HEK293T (cell line): ENCODE results near the gene ANP32A.

Source experiments
- CTCF ChIA-PET: fragments of 350-600 bp; formaldehyde crosslinking; extraction: SDS; loops from one replicate; lab custom pipeline; 2021; ENCODE audit warnings: antibody characterized with exemption, inconsistent platforms; lab: Yijun Ruan, JAX
- POLR2A ChIA-PET: fragments of 350-600 bp; formaldehyde crosslinking; extraction: SDS; loops from one replicate; lab custom pipeline; 2020; ENCODE audit warnings: antibody characterized with exemption, inconsistent platforms; lab: Yijun Ruan, JAX
- DNase-seq: peaks from one replicate; pipeline ENCODE4 v3.0.0; 2012; ENCODE audit warnings: mixed read lengths; ENCODE audit errors: extremely low spot score
- ARNT ChIP-seq: fragments of 450-650 bp; IDR thresholded peaks from 2 replicates; pipeline ENCODE4 v1.6.1; 2017; ENCODE audit warnings: mild to moderate bottlenecking
- BHLHE40 ChIP-seq: fragments of 450-650 bp; IDR thresholded peaks from 2 replicates; pipeline ENCODE4 v1.6.1; 2016; ENCODE audit warnings: mild to moderate bottlenecking, moderate library complexity, borderline replicate concordance
- CTBP1 ChIP-seq: fragments of 450-650 bp; IDR thresholded peaks from 2 replicates; pipeline ENCODE4 v1.6.1; 2016; ENCODE audit warnings: borderline replicate concordance
- ELF4 ChIP-seq: fragments of 450-650 bp; IDR thresholded peaks from 2 replicates; pipeline ENCODE4 v1.6.1; 2017; ENCODE audit warnings: antibody characterized with exemption
- FOXA1 ChIP-seq: fragments of 450-650 bp; IDR thresholded peaks from 2 replicates; pipeline ENCODE4 v1.6.1; 2016; ENCODE audit warnings: mild to moderate bottlenecking
- FOXK2 ChIP-seq: fragments of 450-650 bp; IDR thresholded peaks from 2 replicates; pipeline ENCODE4 v1.6.1; 2016; ENCODE audit warnings: mild to moderate bottlenecking
- FOXM1 ChIP-seq: fragments of 450-650 bp; IDR thresholded peaks from 2 replicates; pipeline ENCODE4 v1.6.1; 2017; ENCODE audit warnings: mild to moderate bottlenecking, borderline replicate concordance
- HDGF ChIP-seq: fragments of 450-650 bp; IDR thresholded peaks from 2 replicates; pipeline ENCODE4 v1.6.1; 2017; ENCODE audit warnings: antibody characterized with exemption, borderline replicate concordance
- L3MBTL2 ChIP-seq: fragments of 450-650 bp; conservative IDR thresholded peaks from 2 replicates; pipeline ENCODE4 v1.6.1; 2016; ENCODE audit warnings: mild to moderate bottlenecking
- LEF1 ChIP-seq: fragments of 450-650 bp; IDR thresholded peaks from 2 replicates; pipeline ENCODE4 v1.6.1; 2017; ENCODE audit warnings: mild to moderate bottlenecking, borderline replicate concordance
- NFRKB ChIP-seq: fragments of 450-650 bp; IDR thresholded peaks from 2 replicates; pipeline ENCODE4 v1.6.1; 2016; ENCODE audit warnings: mild to moderate bottlenecking, moderate library complexity
- PKNOX1 ChIP-seq: fragments of 450-650 bp; IDR thresholded peaks from 2 replicates; pipeline ENCODE4 v1.6.1; 2016
- SP1 ChIP-seq: fragments of 450-650 bp; IDR thresholded peaks from 2 replicates; pipeline ENCODE4 v1.6.1; 2017
- SUZ12 ChIP-seq: fragments of 450-650 bp; IDR thresholded peaks from 2 replicates; pipeline ENCODE4 v1.6.1; 2016; ENCODE audit warnings: mild to moderate bottlenecking
- TARDBP ChIP-seq: fragments of 450-650 bp; IDR thresholded peaks from 2 replicates; pipeline ENCODE4 v1.6.1; 2016
- ZNF384 ChIP-seq: fragments of 450-650 bp; IDR thresholded peaks from 2 replicates; pipeline ENCODE4 v1.6.1; 2016

ANP32A gene

DNA sequence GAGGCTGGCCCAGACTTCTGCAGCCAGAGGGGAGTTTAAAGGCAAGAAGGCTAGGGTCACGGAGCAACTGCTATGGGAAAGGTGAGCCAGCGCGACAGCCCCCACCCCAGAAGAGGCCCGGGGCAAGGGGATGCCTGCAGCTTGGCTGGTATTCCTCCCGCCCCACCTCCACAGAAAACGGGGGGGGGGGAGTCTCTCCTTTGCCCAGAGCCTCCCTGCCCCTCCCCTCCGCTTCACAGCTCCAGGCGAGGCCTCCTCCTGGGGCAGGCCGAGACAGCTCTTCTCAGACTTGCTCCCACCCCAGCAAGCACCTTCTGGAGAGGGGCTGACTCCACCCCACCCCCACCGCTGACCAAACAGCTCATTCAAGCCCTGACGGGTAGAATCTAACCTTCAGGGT, 13.4 kb downstream of the ANP32A start:
- DNase-seq: no peak
- ChIA-PET POLR2A (interaction anchor here (1.1 to 1.8 kb wide), 3 partner anchors 10 to 12 kb away, joined by 5 to 7 read pairs (median 5); no protein-coding TSS in a partner anchor), CTCF (interaction anchor here (0.6 to 1.1 kb wide), 2 partner anchors 10 to 26 kb away, joined by 3 to 4 read pairs; no protein-coding TSS in a partner anchor)
- TF ChIP-seq CTBP1 (no peak), ZNF384 (no peak), TARDBP (no peak), SUZ12 (no peak), HDGF (no peak), L3MBTL2 (no peak), PKNOX1 (no peak), ARNT (no peak), ELF4 (no peak), LEF1 (no peak), BHLHE40 (no peak), SP1 (no peak), NFRKB (no peak), FOXK2 (no peak), FOXM1 (no peak), FOXA1 (no peak)

DNA sequence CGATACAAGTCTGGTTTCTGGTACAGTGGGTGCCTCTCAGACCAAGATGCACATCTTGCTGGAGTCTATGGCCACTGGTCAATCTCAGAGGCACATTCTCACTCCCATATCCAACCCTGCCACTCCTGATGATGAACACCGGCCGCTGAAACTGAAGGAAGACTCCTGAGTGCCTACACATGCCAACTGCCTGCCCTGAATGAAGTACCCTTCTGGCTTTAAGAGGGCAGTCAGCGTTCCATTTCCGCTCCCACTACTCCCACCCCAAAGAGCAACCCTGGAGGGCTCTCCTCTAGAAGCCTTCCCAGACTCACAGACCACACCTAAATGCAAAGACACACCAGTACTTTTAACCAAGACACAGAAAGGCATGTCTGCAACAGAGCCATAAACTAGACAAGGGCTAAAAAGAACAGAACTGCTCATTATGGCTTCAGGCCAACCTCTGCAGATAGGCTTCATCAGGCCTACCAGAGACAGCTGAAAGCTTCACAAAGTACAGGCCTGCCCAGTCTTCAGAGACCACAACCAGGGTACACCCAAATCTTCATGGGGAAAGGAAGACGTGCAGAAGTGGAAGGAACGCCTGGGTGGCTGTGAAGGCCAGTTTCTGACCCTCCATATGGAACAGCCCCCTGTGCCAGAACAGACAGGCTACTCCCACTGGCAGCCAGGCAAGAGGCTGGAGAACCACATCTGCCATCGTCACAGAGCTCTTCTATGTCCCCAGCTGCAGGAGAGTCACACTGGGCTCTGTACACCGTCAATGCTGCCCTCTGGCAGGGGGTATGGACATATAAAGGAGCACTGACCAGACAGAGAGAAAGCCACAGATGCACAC, 14.3 kb downstream of the ANP32A start:
- POLR2A ChIA-PET: interaction anchor here (1.4 to 1.8 kb wide), 3 partner anchors 9 to 11 kb away, joined by 3 to 7 read pairs (median 5); no protein-coding TSS in a partner anchor
- no peak for DNase-seq
- CTCF ChIA-PET: interaction anchor here (1.1 kb wide), 1 partner anchor 10 kb away, joined by 4 read pairs; no protein-coding TSS in a partner anchor
- TF ChIP-seq LEF1: no peak
- no peak for TF ChIP-seq FOXA1
- no peak for TF ChIP-seq SP1
- no peak for TF ChIP-seq L3MBTL2
- no peak for TF ChIP-seq ELF4
- no peak for TF ChIP-seq PKNOX1
- no peak for TF ChIP-seq ZNF384

DNA sequence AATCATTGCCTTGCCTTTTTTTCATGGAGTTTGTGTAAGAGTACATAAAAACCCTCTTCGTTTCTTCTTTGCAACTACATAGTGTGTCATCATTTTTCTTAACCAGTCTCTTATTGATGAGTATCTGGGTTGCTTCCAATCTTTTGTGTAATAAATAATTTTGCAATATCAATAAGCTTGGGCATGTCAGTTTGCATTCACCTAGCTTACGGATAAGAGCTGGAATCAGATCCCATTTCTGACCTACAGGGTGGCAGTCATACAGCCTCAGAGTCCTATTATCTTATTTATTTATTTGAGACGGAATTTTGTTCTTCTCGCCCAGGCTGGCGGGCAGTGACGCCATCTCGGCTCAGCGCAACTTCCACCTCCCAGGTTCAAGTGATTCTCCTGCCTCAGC, 18.3 kb downstream of the ANP32A start:
- ChIA-PET CTCF (interaction anchor here (0.8 kb wide), 1 partner anchor 77 kb away, joined by 3 read pairs; no protein-coding TSS in a partner anchor), POLR2A (interaction anchor here (0.7 kb wide), 1 partner anchor 13 kb away, joined by 5 read pairs; no protein-coding TSS in a partner anchor)
- TF ChIP-seq NFRKB (no peak), FOXM1 (no peak), PKNOX1 (no peak), BHLHE40 (no peak), FOXK2 (no peak), ARNT (no peak), SUZ12 (no peak), FOXA1 (no peak), ZNF384 (no peak), TARDBP (no peak), SP1 (no peak), LEF1 (no peak), HDGF (no peak), ELF4 (no peak), L3MBTL2 (no peak)
- no peak for DNase-seq

DNA sequence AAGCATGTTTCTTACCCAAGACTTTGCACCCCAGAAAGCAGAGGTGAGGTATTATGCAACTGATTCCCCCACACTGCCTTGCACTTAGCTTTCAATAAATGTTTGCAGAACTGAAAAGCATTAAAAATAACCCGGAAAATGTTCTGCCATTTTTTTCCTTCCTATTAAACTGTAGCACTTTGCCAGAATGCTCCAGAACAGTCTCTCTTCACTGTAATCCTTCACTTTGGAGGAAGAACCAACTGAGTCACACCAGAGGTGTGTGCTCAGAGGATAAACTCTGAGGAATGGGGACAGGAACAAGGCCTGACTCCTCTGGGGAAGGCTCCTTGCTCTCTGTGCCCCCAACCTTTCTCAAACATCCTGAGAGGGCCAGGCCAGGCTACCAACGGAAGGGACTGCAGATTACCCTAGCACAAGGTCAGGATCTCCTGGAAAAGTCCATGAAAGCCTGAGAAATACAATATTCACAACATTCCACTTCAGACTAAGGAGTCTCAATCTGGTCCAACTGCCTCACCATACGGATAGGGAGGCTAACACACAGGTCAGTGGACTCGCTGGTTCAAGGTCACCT, 19.0 kb downstream of the ANP32A start:
- no peak for DNase-seq
- POLR2A ChIA-PET: no interaction called here
- no peak for TF ChIP-seq HDGF
- TF ChIP-seq SUZ12: no peak
- no peak for TF ChIP-seq ZNF384
- no peak for TF ChIP-seq PKNOX1
- TF ChIP-seq CTBP1: no peak
- TF ChIP-seq ELF4: no peak
- no peak for TF ChIP-seq BHLHE40
- TF ChIP-seq L3MBTL2: no peak
- CTCF ChIA-PET: no interaction called here

DNA sequence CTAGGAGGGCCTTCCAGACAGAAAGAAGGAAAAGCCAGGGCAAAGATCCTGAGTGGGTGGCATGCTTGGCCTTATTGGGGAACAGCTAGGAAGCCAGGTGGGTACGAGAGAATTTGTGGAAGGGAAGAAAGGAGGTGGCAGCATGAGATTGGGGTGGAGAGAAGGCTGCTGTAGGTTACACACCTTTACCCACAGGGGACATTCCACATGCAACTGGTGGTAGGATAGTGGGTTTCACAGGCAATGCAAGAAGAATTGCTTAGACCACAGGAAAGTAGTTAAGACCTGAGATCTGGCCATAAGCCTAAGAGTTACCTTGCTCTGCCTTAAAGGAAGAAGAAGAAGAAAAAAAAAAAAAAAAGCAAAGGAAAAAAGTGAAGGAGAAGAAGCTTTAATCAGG, 19.8 kb downstream of the ANP32A start:
- TF ChIP-seq CTBP1 (no peak), L3MBTL2 (no peak), BHLHE40 (no peak), SP1 (no peak), FOXM1 (no peak), FOXK2 (no peak), FOXA1 (no peak), TARDBP (no peak)
- CTCF ChIA-PET: no interaction called here
- DNase-seq: no peak
- POLR2A ChIA-PET: no interaction called here
